BE2C (cell line): ENCODE results near the gene ERICH2. TPM values are rescaled to one million over a fixed set of nuclear protein-coding genes. Genes with fewer than 3 reads are reported as not detected.
"Not testable (repeated sequence)": the region's sequence is repeated elsewhere in the genome, so short reads cannot be mapped to it uniquely, and the experiment has no call there.

Experiments
- DNase-seq: peaks from one replicate; pipeline ENCODE4 v3.0.0-alpha.2; 2020
- H3K27me3 ChIP-seq: fragments of 250-450 bp; sonication (Bioruptor Pico); 2 replicates; pipeline ENCODE4 v1.5.1; 2020; ENCODE audit warnings: mild to moderate bottlenecking
- H3K36me3 ChIP-seq: fragments of 250-450 bp; sonication (Bioruptor Pico); 2 replicates; pipeline ENCODE4 v1.5.1; 2020; ENCODE audit warnings: mild to moderate bottlenecking
- H3K4me1 ChIP-seq: fragments of 250-450 bp; sonication (Bioruptor Pico); 2 replicates; pipeline ENCODE4 v1.5.1; 2020
- H3K4me3 ChIP-seq: 2 replicates; pipeline ENCODE4 v1.5.1; 2011; ENCODE audit warnings: low read depth, low read length
- H3K9me3 ChIP-seq: fragments of 250-450 bp; sonication (Bioruptor Pico); 2 replicates; pipeline ENCODE4 v1.5.1; 2020
- polyA plus RNA-seq: library from polyadenylated mRNA; unstranded; fragments of >200 nt; gene quantifications from one replicate; pipeline ENCODE4 v1.2.1, GENCODE V29; 2012; ENCODE audit warnings: low read depth, missing spikeins; ENCODE audit not compliant: insufficient read length, insufficient read depth
- TF ChIP-seq, protein P1 (sequence below): IDR thresholded peaks from 2 replicates; pipeline ENCODE4 v1.5.1; 2012; ENCODE audit warnings: mild to moderate bottlenecking, low read depth, low read length

ERICH2 gene, protein sequence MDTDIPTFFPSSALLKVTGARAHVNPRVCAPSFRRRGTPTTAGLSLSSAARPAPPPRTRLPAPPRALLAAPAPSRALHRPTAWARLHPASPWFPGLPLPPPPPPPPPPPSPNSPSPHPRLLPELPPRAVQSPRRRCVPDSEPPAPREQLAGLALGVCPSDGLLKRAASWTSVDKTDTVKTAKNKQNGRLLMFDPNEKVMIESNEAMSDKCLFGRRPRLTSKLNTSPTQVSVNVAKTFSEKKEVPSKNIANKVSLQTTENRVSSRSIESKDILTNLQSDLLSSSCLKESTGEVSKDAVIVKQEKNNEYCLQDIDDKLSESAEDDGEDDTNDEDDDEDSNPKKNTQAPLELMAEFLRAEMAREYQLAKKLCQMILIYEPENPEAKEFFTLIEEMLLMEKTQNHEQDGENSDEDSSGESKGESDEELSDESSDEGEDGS
- not detected for polyA plus RNA-seq

GRCh38 chr2:170770008-170770605, at the start of gene ERICH2:
Gene ERICH2 (plus strand): TSS chr2:170770378. CDS start chr2:170770682, 304 bp downstream.
- peak within 1 kb of the TSS; percentile 71 for H3K4me3 ChIP-seq
- TF ChIP-seq, protein P1, sequence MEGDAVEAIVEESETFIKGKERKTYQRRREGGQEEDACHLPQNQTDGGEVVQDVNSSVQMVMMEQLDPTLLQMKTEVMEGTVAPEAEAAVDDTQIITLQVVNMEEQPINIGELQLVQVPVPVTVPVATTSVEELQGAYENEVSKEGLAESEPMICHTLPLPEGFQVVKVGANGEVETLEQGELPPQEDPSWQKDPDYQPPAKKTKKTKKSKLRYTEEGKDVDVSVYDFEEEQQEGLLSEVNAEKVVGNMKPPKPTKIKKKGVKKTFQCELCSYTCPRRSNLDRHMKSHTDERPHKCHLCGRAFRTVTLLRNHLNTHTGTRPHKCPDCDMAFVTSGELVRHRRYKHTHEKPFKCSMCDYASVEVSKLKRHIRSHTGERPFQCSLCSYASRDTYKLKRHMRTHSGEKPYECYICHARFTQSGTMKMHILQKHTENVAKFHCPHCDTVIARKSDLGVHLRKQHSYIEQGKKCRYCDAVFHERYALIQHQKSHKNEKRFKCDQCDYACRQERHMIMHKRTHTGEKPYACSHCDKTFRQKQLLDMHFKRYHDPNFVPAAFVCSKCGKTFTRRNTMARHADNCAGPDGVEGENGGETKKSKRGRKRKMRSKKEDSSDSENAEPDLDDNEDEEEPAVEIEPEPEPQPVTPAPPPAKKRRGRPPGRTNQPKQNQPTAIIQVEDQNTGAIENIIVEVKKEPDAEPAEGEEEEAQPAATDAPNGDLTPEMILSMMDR: 0 out of 2 replicates have a peak, but pooled peaks have one; percentile 11
- peak; percentile 31 for DNase-seq

DNA sequence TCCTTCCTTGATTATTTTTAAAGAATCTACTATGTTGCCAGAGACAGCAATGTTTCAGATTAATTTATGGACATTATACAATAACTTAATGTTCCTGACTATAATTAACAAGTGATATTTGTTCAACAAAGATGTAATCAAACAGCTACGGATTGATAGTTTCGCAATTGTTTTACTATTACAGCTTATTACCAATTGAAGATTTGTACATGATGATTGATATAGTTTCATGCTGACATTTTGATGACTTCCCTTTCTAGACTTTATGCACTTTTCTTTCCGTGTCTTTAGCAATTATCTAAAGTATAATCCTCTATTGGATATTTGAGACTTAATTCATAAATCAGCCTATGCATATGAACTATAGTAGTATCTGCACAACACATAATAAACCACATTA, 48.5 kb upstream of the ERICH2 start:
- no peaks in the 10 kb centered on the region for H3K9me3 ChIP-seq
- no peaks in the 10 kb centered on the region for H3K36me3 ChIP-seq
- TF ChIP-seq, protein P1: no peak
- no peak for DNase-seq
- H3K4me3 ChIP-seq: no peak overlapping the region
- peaks cover 26% of the 10 kb centered on the region for H3K27me3 ChIP-seq
- H3K4me1 ChIP-seq: no peaks in the 10 kb centered on the region

More at GRCh38 chr2:170770008-170770605, at the start of gene ERICH2:
- H3K4me1 ChIP-seq: no peaks in the 10 kb centered on the region
- H3K36me3 ChIP-seq: no peaks in the 10 kb centered on the region
- H3K27me3 ChIP-seq: peaks cover 7% of the 10 kb centered on the region
- H3K9me3 ChIP-seq: no peaks in the 10 kb centered on the region

- Histone ChIP-seq H3K4me1 (no peaks in the 10 kb centered on the region), H3K9me3 (no peaks in the 10 kb centered on the region), H3K4me3 (no peak overlapping the region), H3K36me3 (no peaks in the 10 kb centered on the region), H3K27me3 (peaks cover 20% of the 10 kb centered on the region)
- TF ChIP-seq, protein P1: no peak
- DNase-seq: no peak
Measured at GRCh38 chr2:170722301-170722700, 47.9 kb upstream of the ERICH2 start.

DNA sequence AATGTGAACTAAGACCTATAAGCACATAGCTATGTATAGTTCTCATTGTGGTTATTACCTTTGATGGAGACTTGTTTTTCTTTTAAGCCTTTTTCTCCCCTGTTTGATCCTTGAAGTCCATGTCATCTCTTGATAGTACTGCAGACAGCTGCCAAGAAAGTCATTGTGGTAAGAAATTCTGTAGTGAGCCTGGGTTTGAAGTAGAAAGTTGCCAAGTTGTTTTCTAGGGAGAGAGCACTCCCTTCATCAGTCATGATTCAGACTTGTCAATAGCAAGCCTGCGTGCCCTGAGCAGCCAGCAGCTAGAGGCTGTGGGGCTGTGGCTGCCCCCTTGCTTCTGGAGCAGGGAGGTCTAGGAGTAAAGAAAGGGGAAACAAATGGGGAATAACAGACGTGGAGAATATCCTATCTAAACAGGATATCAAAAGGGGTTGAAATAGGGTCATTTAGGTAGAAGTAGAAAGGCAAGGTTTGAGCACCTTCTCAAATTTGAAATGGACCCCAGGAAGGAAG, 46.7 kb upstream of the ERICH2 start:
- TF ChIP-seq, protein P1: no peak
- DNase-seq: no peak
- H3K9me3 ChIP-seq: no peaks in the 10 kb centered on the region

DNA sequence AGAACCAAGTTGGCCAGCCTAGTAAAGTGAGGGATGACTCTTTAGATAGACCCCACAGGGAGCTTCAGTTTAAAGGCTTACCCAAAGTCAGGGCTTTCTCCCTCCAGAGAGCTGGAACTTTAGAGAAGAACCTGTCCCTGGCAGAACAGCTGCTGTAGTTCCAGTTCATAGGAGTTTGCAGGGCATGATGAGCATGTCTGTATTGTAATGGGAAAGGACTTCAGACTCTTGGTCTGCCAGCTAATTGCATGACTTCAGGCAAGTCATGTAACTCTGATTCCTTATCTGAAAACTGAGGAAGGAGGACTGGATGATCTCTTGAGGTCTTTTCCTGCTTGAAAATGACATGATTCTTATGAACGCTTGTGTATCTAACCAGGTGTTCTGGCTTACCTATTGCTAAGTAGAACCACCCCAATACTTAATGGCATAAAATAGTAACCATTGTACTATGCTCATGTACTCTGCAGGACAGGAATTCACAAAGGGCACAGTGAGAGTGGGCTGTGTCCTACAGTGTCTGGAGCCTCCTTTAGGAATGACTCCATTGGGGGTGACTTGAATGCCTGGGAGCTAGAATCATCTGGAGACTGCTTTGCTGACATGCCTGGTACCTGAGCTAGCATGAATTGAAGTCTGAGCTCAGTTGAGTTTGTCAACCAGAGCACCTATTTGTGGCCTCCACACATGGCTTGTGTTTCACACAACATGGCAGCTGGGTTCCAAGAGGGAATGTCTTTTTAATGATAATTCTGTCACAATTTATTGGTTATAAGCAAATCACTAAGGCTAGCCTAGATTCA, 36.2 kb upstream of the ERICH2 start:
- Histone ChIP-seq H3K27me3 (no peaks in the 10 kb centered on the region), H3K4me1 (no peaks in the 10 kb centered on the region), H3K36me3 (no peaks in the 10 kb centered on the region), H3K9me3 (no peaks in the 10 kb centered on the region), H3K4me3 (no peak overlapping the region)
- DNase-seq: no peak
- TF ChIP-seq, protein P1: no peak

More for the DNA sequence above, 46.7 kb upstream of the ERICH2 start:
- no peaks in the 10 kb centered on the region for H3K36me3 ChIP-seq
- peaks cover 9% of the 10 kb centered on the region for H3K27me3 ChIP-seq
- H3K4me3 ChIP-seq: no peak overlapping the region
- no peaks in the 10 kb centered on the region for H3K4me1 ChIP-seq

GRCh38 chr2:170734601-170735000, 35.6 kb upstream of the ERICH2 start:
- H3K4me1 ChIP-seq, H3K4me3 ChIP-seq, H3K27me3 ChIP-seq, DNase-seq, H3K36me3 ChIP-seq, H3K9me3 ChIP-seq: not testable (repeated sequence)
